ENCODE data around the gene PARN. TPM values are rescaled to one million over a fixed set of nuclear protein-coding genes. Genes with fewer than 3 reads are reported as not detected.

Gene PARN
- total RNA-seq, 4 donors from 2014 or later = 11.4 to 26.9 (median 20.7) TPM

GRCh38 chr16:14392960-14393359 is 237.1 kb downstream of the PARN start:
- no peak for DNase-seq
- H3K36me3 ChIP-seq = no peaks in the 10 kb centered on the region
- H3K9me3 ChIP-seq = no peaks in the 10 kb centered on the region
- no peak overlapping the region for H3K4me3 ChIP-seq
- intact Hi-C loops (cut with DNase I) = no loop called here
- H3K27ac ChIP-seq = no peak overlapping the region
- no peaks in the 10 kb centered on the region for H3K27me3 ChIP-seq
- peaks cover 0 to 2% (median 0%) of the 10 kb centered on the region in 3 donors for H3K4me1 ChIP-seq
- no peak for TF ChIP-seq CTCF (IDR thresholded peaks at IDR 0.05)
- no peak for TF ChIP-seq POLR2A (IDR thresholded peaks at IDR 0.05)
- WGBS, 2 donors = 83% methylated on average over 5 to 6 of the region's 6 CpGs

DNA sequence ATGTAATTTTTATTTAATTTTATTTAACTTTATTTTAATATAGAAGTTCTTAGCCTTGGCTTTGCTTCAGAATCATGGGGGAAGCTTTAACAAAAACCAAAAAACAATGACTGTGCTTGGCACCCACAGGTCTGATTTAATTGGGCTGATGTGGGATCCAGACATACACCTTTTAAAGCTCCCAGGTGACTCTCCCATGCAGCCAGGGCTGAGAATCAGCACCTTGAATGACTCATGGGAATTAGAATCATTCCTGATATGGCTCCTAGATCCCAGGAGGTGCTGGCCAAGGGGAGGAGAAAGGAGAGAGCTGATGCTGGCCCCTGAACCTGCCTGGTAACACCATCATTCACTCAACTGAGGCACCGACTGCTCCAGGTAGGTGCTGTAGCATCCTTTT is 240.7 kb downstream of the PARN start:
- no CpG with 5 or more reads among the region's 1 CpG for WGBS, 2 donors
- intact Hi-C loops (cut with DNase I) = no loop called here
- DNase-seq = no peak
- no peak overlapping the region for H3K27ac ChIP-seq
- no peak overlapping the region for H3K4me3 ChIP-seq
- H3K27me3 ChIP-seq = no peaks in the 10 kb centered on the region
- TF ChIP-seq CTCF (IDR thresholded peaks at IDR 0.05) = no peak
- no peak for TF ChIP-seq POLR2A (IDR thresholded peaks at IDR 0.05)
- H3K36me3 ChIP-seq = no peaks in the 10 kb centered on the region
- no peaks in the 10 kb centered on the region for H3K4me1 ChIP-seq
- H3K9me3 ChIP-seq = no peaks in the 10 kb centered on the region

DNA sequence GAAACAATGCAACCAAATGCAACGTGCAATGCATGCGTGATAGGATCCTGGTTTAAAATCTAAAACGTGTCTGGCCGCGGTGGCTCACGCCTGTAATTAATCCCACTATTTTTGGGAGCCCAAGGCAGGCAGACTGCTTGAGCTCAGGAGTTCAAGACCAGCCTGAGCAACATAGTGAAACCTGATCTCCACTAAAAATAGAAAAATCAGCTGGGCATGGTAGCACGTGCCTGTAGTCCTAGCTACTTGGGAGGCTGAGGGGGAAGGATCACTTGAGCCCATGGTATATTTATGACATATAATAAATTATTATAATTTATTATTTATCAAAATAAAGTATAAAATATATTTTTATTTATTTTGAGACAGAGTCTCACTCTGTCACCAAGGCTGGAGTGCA is 241.8 kb downstream of the PARN start:
- DNase-seq = no peak
- no peak overlapping the region for H3K27ac ChIP-seq
- H3K27me3 ChIP-seq = no peaks in the 10 kb centered on the region
- no peaks in the 10 kb centered on the region for H3K9me3 ChIP-seq
- TF ChIP-seq POLR2A (IDR thresholded peaks at IDR 0.05) (no peak), CTCF (IDR thresholded peaks at IDR 0.05) (no peak)
- WGBS, 2 donors = 79 to 86% methylated on average over 7 of the region's 7 CpGs
- no peaks in the 10 kb centered on the region for H3K36me3 ChIP-seq
- no peaks in the 10 kb centered on the region for H3K4me1 ChIP-seq
- intact Hi-C loops (cut with DNase I) = no loop called here
- no peak overlapping the region for H3K4me3 ChIP-seq

GRCh38 chr16:14386115-14386514 is 243.9 kb downstream of the PARN start:
- Histone ChIP-seq H3K4me1 (no peaks in the 10 kb centered on the region), H3K4me3 (no peak overlapping the region), H3K27ac (no peak overlapping the region), H3K27me3 (no peaks in the 10 kb centered on the region), H3K9me3 (no peaks in the 10 kb centered on the region), H3K36me3 (no peaks in the 10 kb centered on the region)
- intact Hi-C loops (cut with DNase I) = no loop called here
- WGBS, 2 donors = 71 to 82% methylated on average over 3 of the region's 3 CpGs
- TF ChIP-seq POLR2A (IDR thresholded peaks at IDR 0.05) (no peak), CTCF (IDR thresholded peaks at IDR 0.05) (no peak)
- DNase-seq = no peak

Small RNAs within 50 kb of the gene (small RNA-seq; reads per million reads assigned to genes)
- gene RN7SL274P (0 reads per million in 4 donors), gene RNU7-125P (0 reads per million in 4 donors)

Other genes starting within 250 kb of the PARN start
- 10 to 100 TPM; 15.1 to 40.4 (median 22.9) TPM for gene BFAR, start 2.7 kb upstream of the PARN start, total RNA-seq
- gene PLA2G10, start 64.0 kb upstream of the PARN start, total RNA-seq = under 1 TPM in 1 of 4 donors, not detected in 3; 0.66 TPM
- gene NPIPA3, start 73.2 kb upstream of the PARN start, total RNA-seq = 1 to 10 TPM in 1 of 4 donors, under 1 TPM in 1, not detected in 2; 0.79 to 2.1 TPM
- gene NPIPA2, start 112.3 kb upstream of the PARN start, total RNA-seq = 1 to 10 TPM in 1 of 4 donors, under 1 TPM in 1, not detected in 2; 0.79 to 2.1 TPM
- 10 to 100 TPM; 34.1 to 73.9 (median 42.5) TPM for gene NOMO1, start 203.5 kb upstream of the PARN start, total RNA-seq